Fibroblast of lung (primary cell): ENCODE results near the gene ABCA5.

Experiments
- EZH2 ChIP-seq: IDR thresholded peaks from 2 replicates; pipeline ENCODE4 v1.5.1; 2012; ENCODE audit warnings: low read length, control low read depth, mild to moderate bottlenecking; ENCODE audit errors: missing control alignments
- TF ChIP-seq, protein P1 (sequence below), 2 donors: IDR thresholded peaks in 1 of 2; conservative IDR thresholded peaks in 1 of 2; 1 replicate in 1 of 2; 2 replicates in 1 of 2; pipeline ENCODE4 v1.5.1; 2011 to 2012; ENCODE audit warnings: low read length in 2 of 2, control low read depth in 1 of 2, inconsistent platforms in 1 of 2, low read depth in 1 of 2, mild to moderate bottlenecking in 1 of 2

DNA sequence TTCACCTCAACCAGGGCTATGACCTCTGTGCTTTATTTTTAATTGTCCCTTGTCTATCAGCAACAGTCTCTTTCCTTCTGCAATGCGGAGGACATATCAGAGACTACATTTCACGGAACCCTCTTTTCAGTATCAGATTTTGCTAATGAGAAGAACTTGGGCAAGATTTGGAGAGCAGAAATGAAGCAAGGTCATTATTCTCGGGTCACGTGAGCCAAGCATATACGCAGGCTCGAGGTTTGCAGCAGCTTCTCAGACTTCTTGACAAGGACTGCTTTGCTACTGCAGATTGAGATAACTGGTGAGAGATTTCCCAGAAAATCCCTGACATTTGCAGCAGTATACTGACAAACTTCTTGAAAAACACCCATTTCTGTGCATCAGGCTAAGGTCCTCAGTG is 128.7 kb downstream of the ABCA5 start:
- TF ChIP-seq, protein P1, sequence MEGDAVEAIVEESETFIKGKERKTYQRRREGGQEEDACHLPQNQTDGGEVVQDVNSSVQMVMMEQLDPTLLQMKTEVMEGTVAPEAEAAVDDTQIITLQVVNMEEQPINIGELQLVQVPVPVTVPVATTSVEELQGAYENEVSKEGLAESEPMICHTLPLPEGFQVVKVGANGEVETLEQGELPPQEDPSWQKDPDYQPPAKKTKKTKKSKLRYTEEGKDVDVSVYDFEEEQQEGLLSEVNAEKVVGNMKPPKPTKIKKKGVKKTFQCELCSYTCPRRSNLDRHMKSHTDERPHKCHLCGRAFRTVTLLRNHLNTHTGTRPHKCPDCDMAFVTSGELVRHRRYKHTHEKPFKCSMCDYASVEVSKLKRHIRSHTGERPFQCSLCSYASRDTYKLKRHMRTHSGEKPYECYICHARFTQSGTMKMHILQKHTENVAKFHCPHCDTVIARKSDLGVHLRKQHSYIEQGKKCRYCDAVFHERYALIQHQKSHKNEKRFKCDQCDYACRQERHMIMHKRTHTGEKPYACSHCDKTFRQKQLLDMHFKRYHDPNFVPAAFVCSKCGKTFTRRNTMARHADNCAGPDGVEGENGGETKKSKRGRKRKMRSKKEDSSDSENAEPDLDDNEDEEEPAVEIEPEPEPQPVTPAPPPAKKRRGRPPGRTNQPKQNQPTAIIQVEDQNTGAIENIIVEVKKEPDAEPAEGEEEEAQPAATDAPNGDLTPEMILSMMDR (conservative IDR thresholded peaks at IDR 0.05 in 1 of 2, IDR thresholded peaks at IDR 0.05 in 1 of 2; ENCODE audit: low read depth in 1 of 2, low read length in 2 of 2), result no peak
- no peak for TF ChIP-seq EZH2
